Ascending aorta (tissue), 2 donors: ENCODE measurements around the gene HEMGN. TPM values are rescaled to one million over a fixed set of nuclear protein-coding genes. Genes with fewer than 3 reads are reported as not detected.

ENCODE experiments used
- DNase-seq, 2 donors: peaks; one replicate each; pipeline ENCODE4 v3.0.0-alpha.2; 2019; ENCODE audit warnings: low spot score in 2 of 2
- H3K27ac ChIP-seq, 2 donors: fragments of 200-600 bp; sonication (generic); one replicate each; pipeline ENCODE4 v1.5.1; 2016 to 2017; ENCODE audit warnings: mild to moderate bottlenecking in 1 of 2
- H3K27me3 ChIP-seq: fragments of 200-600 bp; sonication (generic); one replicate; pipeline ENCODE4 v1.5.1; 2017
- H3K36me3 ChIP-seq, 2 donors: fragments of 200-600 bp; sonication (generic); one replicate each; pipeline ENCODE4 v1.5.1; 2016
- H3K4me1 ChIP-seq, 2 donors: fragments of 200-600 bp; sonication (generic); one replicate each; pipeline ENCODE4 v1.5.1; 2016 to 2017; ENCODE audit warnings: mild to moderate bottlenecking in 1 of 2
- H3K4me3 ChIP-seq, 2 donors: fragments of 200-600 bp; sonication (generic); one replicate each; pipeline ENCODE4 v1.5.1; 2016 to 2017; ENCODE audit warnings: mild to moderate bottlenecking in 1 of 2
- H3K9me3 ChIP-seq, 2 donors: fragments of 200-600 bp; sonication (generic); one replicate each; pipeline ENCODE4 v1.5.1; 2016
- CTCF ChIP-seq, 3 experiments: fragments of 200-600 bp in 2 of 3; fragments of 450-650 bp in 1 of 3; sonication (generic) in 2 of 3; IDR thresholded peaks; one replicate each; pipeline ENCODE4 v1.5.1; 2016 to 2019; ENCODE audit warnings: antibody characterized with exemption in 3 of 3, mild to moderate bottlenecking in 1 of 3, moderate library complexity in 1 of 3
- intact Hi-C: fragments of 100-400 bp; cut with DNase I; formaldehyde crosslinking; loops from one replicate; pipeline ENCODE4 v1.15.1; 2023
- total RNA-seq: library from RNA; depleted of rRNA; stranded (reverse); fragments of >200 nt; gene quantifications from one replicate; pipeline ENCODE4 v1.1.0, GENCODE V29; 2016

The HEMGN gene
- total RNA-seq, 1 donor from 2014 or later, result not detected

GRCh38 chr9:97905228-97905627 is 32.7 kb downstream of the HEMGN start:
- intact Hi-C loops, result no loop called here
- Histone ChIP-seq H3K36me3 (peaks cover 17 to 35% of the 10 kb centered on the region in 2 donors), H3K4me3 (no peak overlapping the region), H3K4me1 (no peaks in the 10 kb centered on the region), H3K27me3 (no peaks in the 10 kb centered on the region), H3K27ac (no peak overlapping the region), H3K9me3 (no peaks in the 10 kb centered on the region)
- TF ChIP-seq CTCF (IDR thresholded peaks at IDR 0.05), result no peak
- DNase-seq, result no peak

GRCh38 chr9:97904725-97905124 is 33.2 kb downstream of the HEMGN start:
- Histone ChIP-seq H3K27me3 (no peaks in the 10 kb centered on the region), H3K4me1 (no peaks in the 10 kb centered on the region), H3K9me3 (no peaks in the 10 kb centered on the region), H3K27ac (no peak overlapping the region), H3K4me3 (no peak overlapping the region), H3K36me3 (peaks cover 14 to 30% of the 10 kb centered on the region in 2 donors)
- no peak for TF ChIP-seq CTCF (IDR thresholded peaks at IDR 0.05)
- intact Hi-C loops, result no loop called here
- no peak for DNase-seq

GRCh38 chr9:97903177-97903576 is 34.8 kb downstream of the HEMGN start:
- no peak for DNase-seq
- intact Hi-C loops, result no loop called here
- peaks cover 12 to 20% of the 10 kb centered on the region in 2 donors for H3K36me3 ChIP-seq
- no peaks in the 10 kb centered on the region for H3K4me1 ChIP-seq
- no peak for TF ChIP-seq CTCF (IDR thresholded peaks at IDR 0.05)
- H3K27me3 ChIP-seq, result no peaks in the 10 kb centered on the region
- no peak overlapping the region for H3K27ac ChIP-seq
- no peaks in the 10 kb centered on the region for H3K9me3 ChIP-seq
- no peak overlapping the region for H3K4me3 ChIP-seq

GRCh38 chr9:97900738-97901565 is 37.0 kb downstream of the HEMGN start:
- H3K27ac ChIP-seq, result no peak overlapping the region
- no peaks in the 10 kb centered on the region for H3K9me3 ChIP-seq
- DNase-seq, result no peak
- TF ChIP-seq CTCF (IDR thresholded peaks at IDR 0.05), result peak; percentile 49 to 68 (median 67)
- H3K27me3 ChIP-seq, result no peaks in the 10 kb centered on the region
- no peak overlapping the region for H3K4me3 ChIP-seq
- intact Hi-C loops, result loop anchor here (1.0 kb wide), 1 partner anchor 191 kb away; no protein-coding TSS in a partner anchor
- H3K4me1 ChIP-seq, result no peaks in the 10 kb centered on the region
- H3K36me3 ChIP-seq, result peaks cover 16 to 20% of the 10 kb centered on the region in 2 donors

GRCh38 chr9:97900103-97900737 is 37.8 kb downstream of the HEMGN start:
- no peak overlapping the region for H3K4me3 ChIP-seq
- DNase-seq, result no peak
- H3K9me3 ChIP-seq, result no peaks in the 10 kb centered on the region
- H3K27ac ChIP-seq, result no peak overlapping the region
- peaks cover 16 to 25% of the 10 kb centered on the region in 2 donors for H3K36me3 ChIP-seq
- intact Hi-C loops, result no loop called here
- H3K4me1 ChIP-seq, result no peaks in the 10 kb centered on the region
- H3K27me3 ChIP-seq, result no peaks in the 10 kb centered on the region
- TF ChIP-seq CTCF (IDR thresholded peaks at IDR 0.05), result no peak
